ENCODE measurements around the gene METTL24. TPM values are rescaled to one million over a fixed set of nuclear protein-coding genes. Genes with fewer than 3 reads are reported as not detected.
A peak's percentile ranks its signal among the peaks of the same experiment; 100 is the strongest.

The METTL24 gene
- total RNA-seq, 2 donors from 2014 or later: 0.96 to 3.0 TPM

DNA sequence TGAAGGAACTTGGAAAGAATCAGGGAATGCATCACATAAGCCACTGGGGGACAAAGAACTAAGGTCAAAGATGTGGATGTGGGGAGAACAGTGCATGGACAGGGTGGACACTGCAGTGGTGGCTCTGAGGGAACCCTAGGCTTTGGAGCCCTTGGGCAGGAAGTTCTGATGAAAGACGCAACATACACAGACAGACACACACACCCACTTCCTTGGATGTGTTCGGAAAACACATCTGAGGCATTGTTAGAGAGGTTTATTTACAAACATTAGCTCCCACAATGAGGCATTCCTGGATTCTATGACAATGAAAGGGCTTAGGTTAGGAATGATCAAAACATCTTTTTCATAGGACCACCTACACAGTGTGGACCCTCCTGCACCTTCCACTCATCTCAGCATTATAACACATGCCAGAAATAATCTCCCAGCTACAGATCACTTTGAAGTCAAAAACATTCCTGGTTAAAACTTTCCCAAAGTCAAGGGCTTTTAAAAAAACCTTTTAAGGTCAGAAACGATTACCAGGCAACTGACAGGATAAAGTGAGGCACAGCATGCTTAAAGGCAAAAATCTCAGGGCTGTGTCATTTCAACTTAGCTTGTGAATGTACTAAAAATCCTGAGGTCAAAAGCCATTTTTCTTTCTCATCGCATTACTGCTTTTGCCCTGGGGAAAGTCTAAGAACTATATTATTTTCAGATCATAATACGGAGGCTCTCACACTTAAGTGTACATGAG is 6.4 kb upstream of the METTL24 start:
- Histone ChIP-seq H3K4me3 (no peak overlapping the region), H3K36me3 (no peaks in the 10 kb centered on the region), H3K27ac (no peak overlapping the region), H3K4me1 (replicated peaks) (no peaks in the 10 kb centered on the region), H3K9me3 (no peaks in the 10 kb centered on the region), H3K27me3 (replicated peaks; ENCODE audit: insufficient read depth) (no peaks in the 10 kb centered on the region)
- intact Hi-C loops (cut with DNase I): no loop called here
- TF ChIP-seq, protein P1, sequence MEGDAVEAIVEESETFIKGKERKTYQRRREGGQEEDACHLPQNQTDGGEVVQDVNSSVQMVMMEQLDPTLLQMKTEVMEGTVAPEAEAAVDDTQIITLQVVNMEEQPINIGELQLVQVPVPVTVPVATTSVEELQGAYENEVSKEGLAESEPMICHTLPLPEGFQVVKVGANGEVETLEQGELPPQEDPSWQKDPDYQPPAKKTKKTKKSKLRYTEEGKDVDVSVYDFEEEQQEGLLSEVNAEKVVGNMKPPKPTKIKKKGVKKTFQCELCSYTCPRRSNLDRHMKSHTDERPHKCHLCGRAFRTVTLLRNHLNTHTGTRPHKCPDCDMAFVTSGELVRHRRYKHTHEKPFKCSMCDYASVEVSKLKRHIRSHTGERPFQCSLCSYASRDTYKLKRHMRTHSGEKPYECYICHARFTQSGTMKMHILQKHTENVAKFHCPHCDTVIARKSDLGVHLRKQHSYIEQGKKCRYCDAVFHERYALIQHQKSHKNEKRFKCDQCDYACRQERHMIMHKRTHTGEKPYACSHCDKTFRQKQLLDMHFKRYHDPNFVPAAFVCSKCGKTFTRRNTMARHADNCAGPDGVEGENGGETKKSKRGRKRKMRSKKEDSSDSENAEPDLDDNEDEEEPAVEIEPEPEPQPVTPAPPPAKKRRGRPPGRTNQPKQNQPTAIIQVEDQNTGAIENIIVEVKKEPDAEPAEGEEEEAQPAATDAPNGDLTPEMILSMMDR (IDR thresholded peaks at IDR 0.05): no peak
- no peak for TF ChIP-seq POLR2AphosphoS5 (IDR thresholded peaks at IDR 0.05)
- TF ChIP-seq POLR2A (IDR thresholded peaks at IDR 0.05): no peak
- no peak for DNase-seq (ENCODE audit: low spot score)
- 71% methylated on average over 5 of the region's 5 CpGs for WGBS

DNA sequence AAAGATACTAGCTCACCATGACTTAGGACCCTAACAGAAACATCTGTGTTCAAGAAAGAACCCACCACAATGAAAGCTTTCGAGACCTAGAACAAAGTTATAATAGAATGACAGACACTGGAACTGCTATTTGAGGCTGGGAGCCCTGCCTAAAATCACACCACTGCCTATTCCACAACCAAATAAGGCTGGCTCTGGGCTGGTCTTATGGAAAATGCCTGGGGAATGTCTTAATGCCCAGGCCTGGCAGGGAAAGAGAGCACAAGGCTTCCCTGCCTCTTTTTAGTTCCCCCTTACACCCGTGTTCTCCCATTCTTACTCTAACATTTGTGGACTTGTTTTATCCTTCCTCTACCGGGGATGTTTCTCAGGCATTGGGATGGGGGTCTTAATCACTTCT is 5.6 kb upstream of the METTL24 start:
- Histone ChIP-seq H3K27ac (no peak overlapping the region), H3K27me3 (replicated peaks; ENCODE audit: insufficient read depth) (no peaks in the 10 kb centered on the region), H3K36me3 (no peaks in the 10 kb centered on the region), H3K9me3 (no peaks in the 10 kb centered on the region), H3K4me3 (no peak overlapping the region), H3K4me1 (replicated peaks) (no peaks in the 10 kb centered on the region)
- DNase-seq (ENCODE audit: low spot score): no peak
- 67% methylated on average over 3 of the region's 3 CpGs for WGBS
- intact Hi-C loops (cut with DNase I): no loop called here
- TF ChIP-seq, protein P1 (IDR thresholded peaks at IDR 0.05): no peak
- TF ChIP-seq POLR2AphosphoS5 (IDR thresholded peaks at IDR 0.05) (no peak), POLR2A (IDR thresholded peaks at IDR 0.05) (no peak)

GRCh38 chr6:110360676-110361075 is 2.5 kb upstream of the METTL24 start:
- Histone ChIP-seq H3K36me3 (no peaks in the 10 kb centered on the region), H3K4me1 (replicated peaks) (no peaks in the 10 kb centered on the region), H3K27ac (no peak overlapping the region), H3K9me3 (no peaks in the 10 kb centered on the region), H3K27me3 (replicated peaks; ENCODE audit: insufficient read depth) (no peaks in the 10 kb centered on the region), H3K4me3 (no peak overlapping the region)
- TF ChIP-seq POLR2AphosphoS5 (IDR thresholded peaks at IDR 0.05) (no peak), POLR2A (IDR thresholded peaks at IDR 0.05) (no peak)
- TF ChIP-seq, protein P1 (IDR thresholded peaks at IDR 0.05): no peak
- WGBS: 56% methylated on average over 3 of the region's 3 CpGs
- DNase-seq (ENCODE audit: low spot score): no peak
- intact Hi-C loops (cut with DNase I): no loop called here

DNA sequence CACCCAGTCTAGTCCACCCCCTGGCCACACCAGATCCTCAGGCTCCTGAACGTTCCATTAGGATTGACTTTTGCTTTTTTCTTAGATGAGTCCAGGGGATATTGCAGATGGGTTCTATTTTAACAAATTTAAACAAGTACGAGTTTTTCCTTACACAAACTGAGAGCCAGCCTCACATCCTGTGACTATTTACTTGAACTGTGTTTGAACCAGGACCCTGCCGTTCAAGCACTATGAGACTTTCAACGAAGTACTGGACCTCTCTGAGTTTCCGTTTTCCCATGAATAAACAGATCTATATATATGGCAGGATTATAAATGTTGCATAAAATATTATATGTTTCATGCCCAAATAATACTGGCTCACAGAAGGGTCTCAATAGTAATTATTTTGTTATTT is 1.4 kb upstream of the METTL24 start:
- Histone ChIP-seq H3K36me3 (no peaks in the 10 kb centered on the region), H3K27me3 (replicated peaks; ENCODE audit: insufficient read depth) (no peaks in the 10 kb centered on the region), H3K4me1 (replicated peaks) (no peaks in the 10 kb centered on the region), H3K9me3 (no peaks in the 10 kb centered on the region), H3K4me3 (no peak overlapping the region), H3K27ac (no peak overlapping the region)
- intact Hi-C loops (cut with DNase I): no loop called here
- no peak for DNase-seq (ENCODE audit: low spot score)
- WGBS: 75% methylated on average over 5 of the region's 5 CpGs
- no peak for TF ChIP-seq POLR2A (IDR thresholded peaks at IDR 0.05)
- TF ChIP-seq POLR2AphosphoS5 (IDR thresholded peaks at IDR 0.05): no peak
- TF ChIP-seq, protein P1 (IDR thresholded peaks at IDR 0.05): no peak

- H3K27me3 ChIP-seq (replicated peaks; ENCODE audit: insufficient read depth): no peaks in the 10 kb centered on the region
- intact Hi-C loops (cut with DNase I): no loop called here
- 40% methylated on average over 13 of the region's 13 CpGs for WGBS
These were observed 508 bp upstream of the METTL24 start for GRCh38 chr6:110358553-110359160.

More at GRCh38 chr6:110358553-110359160, 508 bp upstream of the METTL24 start:
- H3K4me1 ChIP-seq (replicated peaks): no peaks in the 10 kb centered on the region
- peak overlapping the region; percentile 42 to 49 for H3K4me3 ChIP-seq
- no peaks in the 10 kb centered on the region for H3K9me3 ChIP-seq
- TF ChIP-seq, protein P1 (IDR thresholded peaks at IDR 0.05): no peak
- TF ChIP-seq POLR2A (IDR thresholded peaks at IDR 0.05): no peak
- TF ChIP-seq POLR2AphosphoS5 (IDR thresholded peaks at IDR 0.05): no peak
- DNase-seq (ENCODE audit: low spot score): no peak
- no peaks in the 10 kb centered on the region for H3K36me3 ChIP-seq
- H3K27ac ChIP-seq: peak overlapping the region; percentile 73 to 77

Data from prostate gland (tissue), 2 donors.